Measurements from ENCODE around the gene CPEB3.
"Not testable (repeated sequence)": the region's sequence is repeated elsewhere in the genome, so short reads cannot be mapped to it uniquely, and the experiment has no call there.

Gene CPEB3

DNA sequence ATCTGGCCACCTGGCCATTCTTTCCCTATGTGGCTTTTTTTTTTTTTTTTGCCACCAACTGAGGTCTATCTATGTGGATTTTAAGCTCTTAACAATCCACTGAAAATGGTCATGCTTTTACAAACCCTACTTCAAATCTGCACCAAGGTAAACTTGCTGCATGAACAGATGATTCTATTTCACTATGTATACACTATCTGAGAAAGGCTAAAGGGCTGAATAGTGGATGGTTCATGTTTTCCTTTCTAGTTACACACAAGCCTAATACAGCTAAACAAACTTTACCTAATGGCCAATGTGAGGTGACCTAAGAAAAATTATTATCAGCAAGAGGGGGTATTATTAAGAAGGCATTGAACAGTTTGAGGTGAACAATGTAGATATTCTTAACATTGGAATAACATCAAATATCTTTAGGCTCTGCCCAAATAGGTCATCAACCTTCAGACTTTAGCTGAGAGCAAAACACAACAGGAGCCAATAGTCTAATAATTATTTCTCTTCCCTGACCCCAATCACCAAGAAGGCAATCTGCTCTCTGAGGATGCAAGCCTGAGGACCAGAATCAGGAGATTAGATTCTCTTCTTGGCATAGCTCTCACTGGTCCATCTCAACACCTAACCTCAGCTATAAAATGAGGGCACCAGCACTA lies 160.1 kb downstream of the CPEB3 start:
- DNase-seq (no peak), ATAC-seq (replicated peaks) (no peak)
- peaks cover 18 to 32% of the 10 kb centered on the region in 2 donors for H3K4me1 Mint-ChIP-seq
- H3K4me3 Mint-ChIP-seq = no peak overlapping the region
- H3K36me3 Mint-ChIP-seq = peaks cover 12 to 21% of the 10 kb centered on the region in 2 donors
- no peak overlapping the region for H3K27ac Mint-ChIP-seq
- no peaks in the 10 kb centered on the region for H3K27me3 Mint-ChIP-seq
- H3K9me3 Mint-ChIP-seq = peaks cover 0 to 10% of the 10 kb centered on the region in 2 donors

DNA sequence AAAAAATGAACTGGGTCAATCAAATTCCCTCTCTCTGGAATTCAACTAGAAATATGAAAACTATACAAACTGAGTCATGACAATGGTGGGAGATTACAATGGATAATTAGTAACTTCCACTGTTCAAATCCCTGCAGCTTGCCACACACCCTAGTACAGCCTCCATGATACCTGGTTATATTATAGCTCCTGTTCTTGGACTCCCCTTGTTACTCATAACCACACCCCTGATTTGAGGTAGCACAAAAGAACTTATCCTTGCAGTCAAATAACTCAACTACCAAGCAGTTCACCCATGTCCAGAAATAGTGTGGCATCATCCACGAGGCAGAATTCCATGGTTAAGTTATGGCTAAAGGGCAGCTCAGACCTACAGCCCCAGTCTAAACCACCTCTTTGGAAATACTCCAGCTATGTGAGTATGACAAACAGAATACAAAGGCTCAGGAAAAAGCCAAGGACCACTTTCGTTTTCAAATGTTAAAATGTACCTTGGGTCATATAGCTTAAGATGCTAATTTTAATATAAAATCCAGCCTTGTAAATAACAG lies 164.7 kb downstream of the CPEB3 start:
- no peak overlapping the region for H3K27ac Mint-ChIP-seq
- peaks cover 0 to 6% of the 10 kb centered on the region in 2 donors for H3K9me3 Mint-ChIP-seq
- ATAC-seq (replicated peaks) = no peak
- no peak overlapping the region for H3K4me3 Mint-ChIP-seq
- H3K27me3 Mint-ChIP-seq = no peaks in the 10 kb centered on the region
- peaks cover 6% of the 10 kb centered on the region in 2 donors for H3K36me3 Mint-ChIP-seq
- no peak for DNase-seq
- peaks cover 14 to 15% of the 10 kb centered on the region in 2 donors for H3K4me1 Mint-ChIP-seq

GRCh38 chr10:92125144-92125543 lies 165.7 kb downstream of the CPEB3 start:
- ATAC-seq (replicated peaks) = no peak
- H3K27ac Mint-ChIP-seq = no peak overlapping the region

DNA sequence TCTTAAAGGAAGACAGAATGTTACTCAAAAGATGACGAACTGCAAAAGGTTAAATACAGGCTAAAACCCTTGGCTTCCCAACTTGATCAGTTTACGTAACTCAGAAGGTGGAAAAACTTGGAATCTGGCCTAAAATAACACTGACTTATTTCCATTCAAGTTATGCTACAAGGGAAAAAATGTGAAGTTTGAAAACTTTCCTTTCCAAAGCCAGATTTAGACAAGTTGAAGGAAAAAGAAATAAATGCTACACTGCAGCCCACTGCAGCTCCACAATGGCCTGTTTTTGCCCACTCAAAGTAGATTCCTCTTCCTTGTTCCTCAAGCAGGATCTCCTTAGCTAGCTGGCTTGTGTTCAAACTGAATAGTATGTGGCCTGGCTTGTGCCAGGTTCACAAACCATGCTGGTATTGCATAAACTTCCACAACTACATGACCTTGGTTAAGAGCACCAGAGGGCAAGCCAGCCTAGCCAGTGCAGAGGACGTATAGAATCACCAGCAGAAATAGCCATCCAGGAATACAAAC lies 166.2 kb downstream of the CPEB3 start:
- H3K27ac Mint-ChIP-seq = no peak overlapping the region
- H3K9me3 Mint-ChIP-seq = peaks cover 0 to 6% of the 10 kb centered on the region in 2 donors
- H3K4me1 Mint-ChIP-seq = peaks cover 14 to 15% of the 10 kb centered on the region in 2 donors
- no peak overlapping the region for H3K4me3 Mint-ChIP-seq
- ATAC-seq (replicated peaks) = no peak
- H3K27me3 Mint-ChIP-seq = no peaks in the 10 kb centered on the region
- H3K36me3 Mint-ChIP-seq = peaks cover 6% of the 10 kb centered on the region in 2 donors
- no peak for DNase-seq

More at GRCh38 chr10:92125144-92125543, 165.7 kb downstream of the CPEB3 start:
- DNase-seq = no peak
- Mint-ChIP-seq H3K4me1 (peaks cover 14 to 15% of the 10 kb centered on the region in 2 donors), H3K9me3 (peaks cover 0 to 6% of the 10 kb centered on the region in 2 donors), H3K27me3 (no peaks in the 10 kb centered on the region), H3K4me3 (no peak overlapping the region), H3K36me3 (peaks cover 6% of the 10 kb centered on the region in 2 donors)

DNA sequence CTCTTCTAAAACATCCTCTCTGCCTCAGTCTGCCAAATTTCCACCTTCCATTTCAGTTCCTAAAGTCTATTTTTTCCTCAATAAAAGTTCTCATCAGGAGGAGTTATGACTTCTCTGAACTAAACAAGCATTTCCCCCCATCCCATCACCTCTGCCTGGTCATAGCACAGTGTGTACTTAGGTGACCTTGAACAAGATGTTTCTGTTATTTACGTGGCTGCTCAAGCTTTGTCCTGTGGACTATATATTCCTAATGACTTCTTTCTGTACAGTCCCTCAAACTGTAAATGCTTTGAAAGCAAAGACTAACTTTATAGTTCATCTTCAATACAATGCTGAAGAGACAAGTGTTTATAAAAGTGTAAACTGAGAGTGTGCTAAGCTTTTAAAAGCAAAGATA lies 166.9 kb downstream of the CPEB3 start:
- no peaks in the 10 kb centered on the region for H3K27me3 Mint-ChIP-seq
- no peak overlapping the region for H3K27ac Mint-ChIP-seq
- DNase-seq (no peak), ATAC-seq (replicated peaks) (no peak)
- peaks cover 5 to 10% of the 10 kb centered on the region in 2 donors for H3K36me3 Mint-ChIP-seq
- H3K9me3 Mint-ChIP-seq = peaks cover 0 to 4% of the 10 kb centered on the region in 2 donors
- no peak overlapping the region for H3K4me3 Mint-ChIP-seq
- H3K4me1 Mint-ChIP-seq = peaks cover 19 to 21% of the 10 kb centered on the region in 2 donors

- DNase-seq (no peak), ATAC-seq (replicated peaks) (no peak)
Observed at GRCh38 chr10:92122941-92123450, 167.9 kb downstream of the CPEB3 start.

DNA sequence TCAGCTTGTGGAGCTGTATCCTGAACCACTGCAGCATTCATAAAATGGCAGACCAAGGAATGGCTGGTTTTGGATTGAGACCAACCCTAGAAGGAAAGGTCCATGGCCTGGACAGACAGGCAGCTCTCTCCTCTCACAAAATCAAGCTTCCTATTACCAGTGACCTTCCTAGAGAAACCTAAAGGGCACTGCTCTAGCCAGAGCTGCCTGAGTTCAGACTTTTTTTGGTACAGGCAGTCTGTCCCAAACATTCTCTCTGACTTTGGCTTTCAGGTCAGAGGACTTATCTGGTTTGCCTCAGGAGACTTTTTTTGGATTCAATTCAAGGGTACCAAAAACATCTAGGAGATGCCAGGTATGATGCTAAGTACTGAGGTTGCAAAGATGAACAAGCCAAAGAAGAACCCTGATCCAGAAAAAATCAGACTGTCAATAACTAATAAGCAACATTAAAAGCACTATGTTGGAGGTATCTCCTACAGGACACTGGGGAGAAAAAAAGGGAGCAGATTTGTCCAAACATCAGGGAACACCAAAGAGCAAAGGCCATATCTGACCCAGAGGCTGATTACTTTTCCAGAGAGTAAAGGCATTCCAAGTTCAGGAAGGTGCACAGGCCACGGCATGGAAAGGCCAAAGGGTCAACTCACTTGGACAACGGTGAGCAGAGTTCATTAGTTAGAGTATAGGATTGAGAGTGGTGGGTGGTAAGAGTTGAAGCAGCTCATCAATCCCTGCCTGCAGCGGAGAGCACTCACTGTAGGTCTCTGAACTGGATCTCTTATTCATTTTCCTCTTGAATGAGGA lies 169.0 kb downstream of the CPEB3 start:
- Mint-ChIP-seq H3K27ac (no peak overlapping the region), H3K4me3 (no peak overlapping the region), H3K27me3 (no peaks in the 10 kb centered on the region), H3K4me1 (peaks cover 15 to 19% of the 10 kb centered on the region in 2 donors), H3K9me3 (peaks cover 0 to 1% of the 10 kb centered on the region in 2 donors), H3K36me3 (peaks cover 3 to 10% of the 10 kb centered on the region in 2 donors)
- DNase-seq = no peak
- ATAC-seq (replicated peaks) = no peak

More at GRCh38 chr10:92122941-92123450, 167.9 kb downstream of the CPEB3 start:
- H3K4me1 Mint-ChIP-seq = peaks cover 21 to 27% of the 10 kb centered on the region in 2 donors
- H3K9me3 Mint-ChIP-seq = peaks cover 0 to 3% of the 10 kb centered on the region in 2 donors
- H3K27ac Mint-ChIP-seq = no peak overlapping the region
- no peaks in the 10 kb centered on the region for H3K27me3 Mint-ChIP-seq
- H3K36me3 Mint-ChIP-seq = peaks cover 3 to 10% of the 10 kb centered on the region in 2 donors
- H3K4me3 Mint-ChIP-seq = no peak overlapping the region

GRCh38 chr10:92119340-92119739 lies 171.5 kb downstream of the CPEB3 start:
- ATAC-seq (replicated peaks) (peak; percentile 47 to 68), DNase-seq (no peak)
- no peak overlapping the region for H3K4me3 Mint-ChIP-seq
- peaks cover 3 to 12% of the 10 kb centered on the region in 2 donors for H3K36me3 Mint-ChIP-seq
- no peaks in the 10 kb centered on the region for H3K27me3 Mint-ChIP-seq
- H3K4me1 Mint-ChIP-seq = peaks cover 15 to 19% of the 10 kb centered on the region in 2 donors
- H3K9me3 Mint-ChIP-seq = peaks cover 0 to 1% of the 10 kb centered on the region in 2 donors
- no peak overlapping the region for H3K27ac Mint-ChIP-seq

DNA sequence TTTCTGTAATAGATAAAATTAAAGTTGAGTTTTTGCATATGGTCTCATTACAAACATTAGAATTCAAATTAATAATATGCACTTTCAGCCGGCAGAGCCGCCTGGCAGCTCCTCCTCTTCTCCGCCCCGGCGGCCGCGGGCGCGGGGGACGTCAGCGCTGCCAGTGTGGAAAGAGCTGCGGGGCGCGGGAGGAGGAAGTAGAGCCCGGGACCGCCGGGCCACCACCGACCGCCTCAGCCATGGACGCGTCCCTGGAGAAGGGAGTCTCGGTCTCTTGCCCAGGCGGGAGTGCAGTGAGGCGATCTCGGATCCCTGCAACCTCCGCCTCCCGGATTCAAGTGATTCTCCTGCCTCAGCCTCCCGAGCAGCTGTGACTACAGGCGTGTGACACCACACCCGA lies 176.0 kb downstream of the CPEB3 start:
- ATAC-seq (replicated peaks) = peak; percentile 34 to 50

DNA sequence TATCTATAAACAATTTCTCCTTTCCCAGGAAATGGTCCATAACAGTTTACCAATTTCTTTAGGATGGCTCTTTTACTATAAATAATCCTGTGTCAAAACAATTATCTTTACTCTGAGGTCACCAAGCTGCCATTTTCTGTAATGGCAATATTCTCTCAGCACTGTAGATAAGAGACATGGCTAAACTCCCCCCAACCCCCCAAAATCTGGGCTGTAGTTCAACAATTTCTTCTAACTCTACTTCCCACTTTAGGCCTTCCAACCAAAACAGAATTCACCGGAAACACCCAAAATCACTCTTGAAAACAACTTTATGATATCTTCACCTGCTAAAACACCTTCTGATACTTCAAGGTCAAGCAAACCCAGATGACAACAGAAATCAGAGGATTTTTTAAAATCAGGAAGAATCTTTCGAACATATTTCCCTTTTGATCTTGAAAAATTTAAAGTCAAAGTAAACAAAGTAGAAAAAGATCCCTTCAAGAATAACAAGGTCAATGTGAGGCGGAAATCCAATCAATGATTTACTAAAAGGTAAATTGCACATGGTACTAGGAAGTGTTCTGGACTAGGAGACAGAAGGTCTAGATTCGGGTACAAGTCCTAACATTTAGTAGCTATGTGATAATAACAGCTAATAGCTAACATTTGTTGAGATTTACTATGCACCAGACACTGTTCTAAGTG lies 176.8 kb downstream of the CPEB3 start:
- H3K4me3 Mint-ChIP-seq = no peak overlapping the region
- H3K9me3 Mint-ChIP-seq = peaks cover 0 to 1% of the 10 kb centered on the region in 2 donors
- DNase-seq (no peak), ATAC-seq (replicated peaks) (no peak)
- peaks cover 6 to 12% of the 10 kb centered on the region in 2 donors for H3K4me1 Mint-ChIP-seq
- no peak overlapping the region for H3K27ac Mint-ChIP-seq
- H3K36me3 Mint-ChIP-seq = peaks cover 4 to 11% of the 10 kb centered on the region in 2 donors
- H3K27me3 Mint-ChIP-seq = no peaks in the 10 kb centered on the region

More for the DNA sequence above, 176.0 kb downstream of the CPEB3 start:
- Mint-ChIP-seq H3K4me3 (peak overlapping the region; percentile 36 to 46), H3K4me1 (peaks cover 11 to 18% of the 10 kb centered on the region in 2 donors), H3K36me3 (peaks cover 4 to 17% of the 10 kb centered on the region in 2 donors)
- H3K27me3 Mint-ChIP-seq, H3K9me3 Mint-ChIP-seq, H3K27ac Mint-ChIP-seq, DNase-seq: not testable (repeated sequence)

DNA sequence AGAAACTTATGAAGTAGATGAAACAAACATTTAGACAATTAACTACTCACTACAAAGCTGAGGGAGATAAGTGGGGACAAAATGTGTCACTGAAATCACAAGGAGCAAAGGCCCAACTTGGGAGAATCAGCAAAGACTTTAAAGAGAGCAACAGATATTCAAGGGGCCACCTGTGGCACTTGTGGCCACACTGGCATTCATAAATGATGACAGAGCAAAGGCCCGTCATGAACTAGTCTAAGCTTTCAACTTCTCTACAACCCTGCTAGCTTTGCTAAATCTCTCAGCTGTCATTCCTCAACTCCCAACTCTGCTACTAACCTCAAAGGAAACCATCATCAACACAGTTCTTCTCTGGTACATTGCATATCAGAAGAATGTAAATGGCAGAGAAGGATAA lies 178.4 kb downstream of the CPEB3 start:
- Mint-ChIP-seq H3K9me3 (no peaks in the 10 kb centered on the region), H3K4me3 (no peak overlapping the region), H3K36me3 (peaks cover 4 to 7% of the 10 kb centered on the region in 2 donors), H3K27ac (no peak overlapping the region), H3K4me1 (peaks cover 4 to 6% of the 10 kb centered on the region in 2 donors), H3K27me3 (no peaks in the 10 kb centered on the region)
- DNase-seq (no peak), ATAC-seq (replicated peaks) (no peak)

DNA sequence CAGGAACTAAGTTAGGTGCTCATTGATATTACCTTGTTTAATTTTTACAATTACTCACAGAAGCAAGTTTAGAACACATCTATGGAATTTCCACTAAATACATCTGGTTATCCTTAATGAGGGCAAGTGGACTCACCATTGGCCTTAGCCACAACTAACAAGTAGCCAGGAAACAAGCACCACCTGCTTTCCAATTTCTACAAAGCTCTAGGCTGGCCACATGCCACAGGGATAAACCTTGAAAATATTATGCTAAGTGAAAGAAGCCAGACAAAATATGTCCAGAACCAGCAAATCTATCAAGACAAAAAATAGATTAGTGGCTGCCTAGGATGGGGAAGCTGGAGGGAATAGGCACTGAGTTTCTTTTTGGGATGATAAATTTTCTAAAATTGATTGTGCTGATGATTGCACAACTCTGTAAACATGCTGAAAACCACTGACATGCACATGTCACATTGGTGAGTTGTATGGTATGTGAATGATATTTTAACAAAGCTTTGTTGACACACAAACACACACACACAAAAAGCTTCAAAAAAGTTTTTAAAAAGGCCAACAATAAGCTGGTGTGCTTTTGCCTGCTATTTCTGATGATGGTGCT lies 179.4 kb downstream of the CPEB3 start:
- Mint-ChIP-seq H3K27me3 (no peaks in the 10 kb centered on the region), H3K36me3 (peaks cover 4% of the 10 kb centered on the region in 2 donors), H3K4me1 (peaks cover 2 to 6% of the 10 kb centered on the region in 2 donors), H3K4me3 (no peak overlapping the region), H3K9me3 (no peaks in the 10 kb centered on the region), H3K27ac (no peak overlapping the region)
- no peak for ATAC-seq (replicated peaks)
- DNase-seq = no peak

GRCh38 chr10:92110039-92110794 lies 180.7 kb downstream of the CPEB3 start:
- DNase-seq = no peak
- Mint-ChIP-seq H3K4me3 (no peak overlapping the region), H3K36me3 (peaks cover 6 to 10% of the 10 kb centered on the region in 2 donors), H3K9me3 (no peaks in the 10 kb centered on the region), H3K27me3 (no peaks in the 10 kb centered on the region), H3K4me1 (peaks cover 2 to 6% of the 10 kb centered on the region in 2 donors), H3K27ac (no peak overlapping the region)
- no peak for ATAC-seq (replicated peaks)
